SK-N-SH treated with all-trans-retinoic acid at 6 μM for 48 hours (cell line): Measurements from ENCODE around the gene COL19A1.

Source experiments
- ARNTL ChIP-seq: fragments of 450-650 bp; formaldehyde crosslinking; IDR thresholded peaks from 2 replicates; pipeline ENCODE4 v1.5.0; 2020; ENCODE audit warnings: low read depth, mild to moderate bottlenecking, moderate library complexity, borderline replicate concordance
- RARB ChIP-seq: fragments of 250-450 bp; sonication (Bioruptor Pico); IDR thresholded peaks from 2 replicates; pipeline ENCODE4 v1.8.0; 2021; ENCODE audit warnings: mild to moderate bottlenecking, moderate library complexity
- SNAI2 ChIP-seq: fragments of 250-450 bp; sonication (Bioruptor Pico); IDR thresholded peaks from 2 replicates; pipeline ENCODE4 v1.5.0; 2020; ENCODE audit warnings: mild to moderate bottlenecking, moderate library complexity
- ZFP3 ChIP-seq: fragments of 250-450 bp; sonication (Bioruptor Pico); IDR thresholded peaks from 2 replicates; pipeline ENCODE4 v1.5.0; 2020; ENCODE audit warnings: mild to moderate bottlenecking, moderate library complexity
- ZNF565 ChIP-seq: fragments of 450-650 bp; formaldehyde crosslinking; conservative IDR thresholded peaks from 2 replicates; pipeline ENCODE4 v1.5.0; 2020; ENCODE audit warnings: low read depth, mild to moderate bottlenecking, moderate library complexity
- TF ChIP-seq, protein P1 (sequence below): fragments of 250-450 bp; sonication (Bioruptor Pico); IDR thresholded peaks from 2 replicates; pipeline ENCODE4 v1.8.0; 2020; ENCODE audit warnings: mild to moderate bottlenecking, moderate library complexity, borderline replicate concordance

DNA sequence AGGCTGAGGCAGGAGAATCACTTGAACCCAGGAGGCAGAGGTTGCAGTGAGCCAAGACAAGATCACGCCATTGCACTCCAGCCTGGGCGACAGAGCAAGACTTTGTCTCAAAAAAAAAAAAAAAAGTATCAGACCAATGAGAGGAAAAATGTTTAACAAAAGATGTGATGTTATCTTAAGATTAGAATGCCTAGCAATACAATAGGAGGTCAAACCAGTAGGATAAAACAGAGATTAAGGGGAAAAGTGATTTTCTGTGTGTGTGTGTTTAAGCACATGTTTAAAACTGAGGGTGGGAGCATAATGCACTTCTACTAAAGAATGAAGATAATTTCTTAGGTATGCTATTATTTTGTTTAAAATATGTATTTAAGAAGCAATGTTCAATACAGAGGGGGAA lies 17.9 kb downstream of the COL19A1 start:
- TF ChIP-seq ZFP3 (CRISPR knock-in tag) (no peak), SNAI2 (no peak), RARB (CRISPR knock-in tag) (no peak), ARNTL (no peak), ZNF565 (CRISPR knock-in tag) (no peak)
- TF ChIP-seq, protein P1, sequence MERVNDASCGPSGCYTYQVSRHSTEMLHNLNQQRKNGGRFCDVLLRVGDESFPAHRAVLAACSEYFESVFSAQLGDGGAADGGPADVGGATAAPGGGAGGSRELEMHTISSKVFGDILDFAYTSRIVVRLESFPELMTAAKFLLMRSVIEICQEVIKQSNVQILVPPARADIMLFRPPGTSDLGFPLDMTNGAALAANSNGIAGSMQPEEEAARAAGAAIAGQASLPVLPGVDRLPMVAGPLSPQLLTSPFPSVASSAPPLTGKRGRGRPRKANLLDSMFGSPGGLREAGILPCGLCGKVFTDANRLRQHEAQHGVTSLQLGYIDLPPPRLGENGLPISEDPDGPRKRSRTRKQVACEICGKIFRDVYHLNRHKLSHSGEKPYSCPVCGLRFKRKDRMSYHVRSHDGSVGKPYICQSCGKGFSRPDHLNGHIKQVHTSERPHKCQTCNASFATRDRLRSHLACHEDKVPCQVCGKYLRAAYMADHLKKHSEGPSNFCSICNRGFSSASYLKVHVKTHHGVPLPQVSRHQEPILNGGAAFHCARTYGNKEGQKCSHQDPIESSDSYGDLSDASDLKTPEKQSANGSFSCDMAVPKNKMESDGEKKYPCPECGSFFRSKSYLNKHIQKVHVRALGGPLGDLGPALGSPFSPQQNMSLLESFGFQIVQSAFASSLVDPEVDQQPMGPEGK = no peak
